GM19467 (cell line): Measurements from ENCODE around the gene CPM.
"Not testable (repeated sequence)": the region's sequence is repeated elsewhere in the genome, so short reads cannot be mapped to it uniquely, and the experiment has no call there.

Source experiments
- ATAC-seq: cut with Tn5 transposase; IDR thresholded peaks from one replicate; pipeline ENCODE4 v1.9.1; 2021; ENCODE audit warnings: mild to moderate bottlenecking, moderate library complexity; ENCODE audit not compliant: unreplicated experiment

The CPM gene

DNA sequence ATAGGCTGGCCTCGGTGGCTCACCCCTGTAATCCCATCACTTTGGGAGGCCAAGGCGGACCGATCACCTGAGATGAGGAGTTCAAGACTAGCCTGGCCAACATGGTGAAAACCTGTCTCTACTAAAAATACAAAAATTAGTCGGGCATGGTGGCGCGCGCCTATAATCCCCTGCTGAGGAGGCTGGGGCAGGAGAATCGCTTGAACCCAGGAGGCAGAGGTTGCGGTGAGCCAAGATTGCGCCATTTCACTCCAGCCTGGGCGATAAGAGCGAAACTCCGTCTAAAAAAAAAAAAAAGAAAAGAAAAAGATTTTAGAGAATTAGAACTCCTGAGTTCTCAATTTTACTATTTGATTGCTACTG is 123.0 kb downstream of the CPM start:
- not testable (repeated sequence) for ATAC-seq

DNA sequence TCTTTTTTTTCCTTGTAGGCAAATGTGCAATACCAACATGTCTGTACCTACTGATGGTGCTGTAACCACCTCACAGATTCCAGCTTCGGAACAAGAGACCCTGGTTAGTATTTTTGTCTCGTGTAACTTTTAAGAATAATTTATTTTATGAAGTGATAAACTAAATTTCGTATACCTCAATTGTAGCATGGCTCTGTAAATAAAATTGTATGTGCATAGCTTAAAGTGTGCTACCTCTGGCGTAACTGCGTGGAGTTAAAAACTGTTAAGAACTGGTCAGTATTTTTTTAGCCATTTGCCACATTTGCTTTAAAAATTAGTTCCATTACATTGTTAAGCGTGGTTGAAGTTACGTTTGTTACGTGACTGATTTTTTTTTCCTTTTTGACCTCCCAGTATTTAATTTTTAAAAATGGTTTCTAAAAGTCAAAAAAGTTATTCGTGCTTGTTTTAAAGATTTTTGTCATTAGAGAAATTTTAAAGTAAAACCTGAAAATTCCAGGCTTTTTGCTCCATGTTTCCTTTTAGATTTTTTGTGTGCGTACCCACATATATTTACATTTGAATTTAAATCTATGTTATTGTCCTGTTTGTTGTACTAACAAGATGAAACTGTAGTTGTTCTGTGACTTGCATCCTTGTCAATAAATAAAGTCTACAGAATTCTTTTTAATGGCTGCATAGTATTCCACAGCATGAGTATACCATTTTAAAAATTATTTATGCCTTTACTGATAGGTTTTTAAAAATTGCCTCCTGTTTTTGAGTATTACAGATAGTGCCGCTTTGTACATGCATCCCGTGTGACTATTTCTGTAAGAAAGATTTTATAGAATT is 123.6 kb downstream of the CPM start:
- no peak for ATAC-seq

DNA sequence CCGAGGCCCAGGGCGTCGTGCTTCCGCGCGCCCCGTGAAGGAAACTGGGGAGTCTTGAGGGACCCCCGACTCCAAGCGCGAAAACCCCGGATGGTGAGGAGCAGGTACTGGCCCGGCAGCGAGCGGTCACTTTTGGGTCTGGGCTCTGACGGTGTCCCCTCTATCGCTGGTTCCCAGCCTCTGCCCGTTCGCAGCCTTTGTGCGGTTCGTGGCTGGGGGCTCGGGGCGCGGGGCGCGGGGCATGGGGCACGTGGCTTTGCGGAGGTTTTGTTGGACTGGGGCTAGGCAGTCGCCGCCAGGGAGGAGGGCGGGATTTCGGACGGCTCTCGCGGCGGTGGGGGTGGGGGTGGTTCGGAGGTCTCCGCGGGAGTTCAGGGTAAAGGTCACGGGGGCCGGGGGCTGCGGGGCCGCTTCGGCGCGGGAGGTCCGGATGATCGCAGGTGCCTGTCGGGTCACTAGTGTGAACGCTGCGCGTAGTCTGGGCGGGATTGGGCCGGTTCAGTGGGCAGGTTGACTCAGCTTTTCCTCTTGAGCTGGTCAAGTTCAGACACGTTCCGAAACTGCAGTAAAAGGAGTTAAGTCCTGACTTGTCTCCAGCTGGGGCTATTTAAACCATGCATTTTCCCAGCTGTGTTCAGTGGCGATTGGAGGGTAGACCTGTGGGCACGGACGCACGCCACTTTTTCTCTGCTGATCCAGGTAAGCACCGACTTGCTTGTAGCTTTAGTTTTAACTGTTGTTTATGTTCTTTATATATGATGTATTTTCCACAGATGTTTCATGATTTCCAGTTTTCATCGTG is 124.4 kb downstream of the CPM start:
- peak; percentile 53 for ATAC-seq

DNA sequence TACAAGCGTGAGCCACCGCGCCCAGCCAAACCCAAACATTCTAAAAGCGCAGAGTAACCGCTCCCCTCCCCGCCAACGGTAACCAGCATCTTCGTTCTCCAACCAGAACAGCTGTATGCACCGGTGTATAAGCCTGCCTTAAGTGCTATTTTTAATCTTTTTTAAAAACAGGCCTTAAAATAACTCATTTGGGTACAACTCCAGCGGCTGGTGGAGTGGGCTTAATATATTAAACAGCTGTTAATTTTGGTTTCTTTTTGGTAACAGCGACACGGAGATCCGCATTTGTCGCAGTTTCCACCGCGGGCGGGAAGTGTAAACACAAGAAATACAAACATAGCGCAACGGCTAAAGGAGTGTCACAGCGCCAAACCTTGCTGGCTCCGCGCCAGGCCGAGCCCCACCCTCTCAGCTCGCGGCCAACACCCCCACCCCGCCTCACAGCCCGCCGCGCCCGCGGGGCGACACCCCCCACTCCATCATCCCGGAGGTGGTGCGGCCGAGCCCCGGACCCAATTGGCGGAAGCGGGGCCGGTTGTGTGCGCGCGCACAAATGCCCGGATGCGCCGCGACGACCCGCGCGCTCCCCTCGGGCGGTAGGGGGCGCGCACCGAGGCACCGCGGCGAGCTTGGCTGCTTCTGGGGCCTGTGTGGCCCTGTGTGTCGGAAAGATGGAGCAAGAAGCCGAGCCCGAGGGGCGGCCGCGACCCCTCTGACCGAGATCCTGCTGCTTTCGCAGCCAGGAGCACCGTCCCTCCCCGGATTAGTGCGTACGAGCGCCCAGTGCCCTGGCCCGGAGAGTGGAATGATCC is 125.2 kb downstream of the CPM start, which contains the start of gene MDM2:
MDM2 (plus strand) TSS at position 602 of the 812 bp plus-strand sequence. CDS start 301 bp downstream, outside the sequence.
- peak; percentile 77 for ATAC-seq

DNA sequence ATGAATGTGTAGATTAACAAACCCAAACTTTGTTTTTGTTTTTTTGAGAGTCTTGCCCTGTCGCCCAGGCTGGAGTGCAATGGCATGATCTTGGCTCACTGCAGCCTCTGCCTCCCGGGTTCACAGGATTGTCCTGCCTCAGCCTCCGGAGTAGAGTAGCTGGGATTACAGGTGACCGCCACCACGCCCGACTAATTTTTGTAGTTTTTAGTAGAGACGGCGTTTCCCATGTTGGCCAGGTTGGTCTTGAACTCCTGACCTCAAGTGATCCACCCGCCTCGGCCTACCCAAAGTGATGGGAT is 125.7 kb downstream of the CPM start:
- ATAC-seq = not testable (repeated sequence)

DNA sequence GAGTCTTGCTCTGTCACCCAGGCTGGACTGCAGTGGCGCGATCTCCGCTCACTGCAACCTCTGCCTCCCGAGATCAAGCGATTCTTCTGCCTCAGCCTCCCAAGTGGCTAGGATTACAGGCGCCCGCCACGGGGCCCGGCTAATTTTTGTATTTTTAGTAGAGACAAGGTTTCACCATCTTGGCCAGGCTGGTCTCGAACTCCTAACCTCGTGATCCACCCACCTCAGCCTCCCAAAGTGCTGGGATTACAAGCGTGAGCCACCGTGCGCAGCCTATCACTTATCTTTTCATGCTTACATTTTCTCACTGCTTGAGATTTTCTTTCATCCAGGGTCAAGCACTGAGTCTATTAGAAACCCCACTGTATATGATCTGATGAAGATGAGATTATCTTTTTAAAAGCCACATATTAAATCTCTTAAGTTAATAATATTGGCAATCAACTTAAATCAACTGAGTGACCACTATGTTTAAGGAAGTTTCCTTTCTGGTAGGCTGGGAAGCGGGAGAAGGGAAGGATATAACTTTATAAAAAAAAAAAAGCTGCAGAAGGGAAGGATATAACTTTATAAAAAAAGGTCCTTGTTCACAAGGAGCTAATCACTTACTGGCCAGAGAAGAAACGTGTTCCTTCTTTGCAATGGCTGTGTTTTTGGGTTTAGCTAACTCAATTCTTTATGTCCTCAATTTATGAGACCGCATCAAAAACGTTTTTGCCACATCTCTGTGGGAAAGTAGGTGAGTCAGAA is 126.3 kb downstream of the CPM start:
- no peak for ATAC-seq

DNA sequence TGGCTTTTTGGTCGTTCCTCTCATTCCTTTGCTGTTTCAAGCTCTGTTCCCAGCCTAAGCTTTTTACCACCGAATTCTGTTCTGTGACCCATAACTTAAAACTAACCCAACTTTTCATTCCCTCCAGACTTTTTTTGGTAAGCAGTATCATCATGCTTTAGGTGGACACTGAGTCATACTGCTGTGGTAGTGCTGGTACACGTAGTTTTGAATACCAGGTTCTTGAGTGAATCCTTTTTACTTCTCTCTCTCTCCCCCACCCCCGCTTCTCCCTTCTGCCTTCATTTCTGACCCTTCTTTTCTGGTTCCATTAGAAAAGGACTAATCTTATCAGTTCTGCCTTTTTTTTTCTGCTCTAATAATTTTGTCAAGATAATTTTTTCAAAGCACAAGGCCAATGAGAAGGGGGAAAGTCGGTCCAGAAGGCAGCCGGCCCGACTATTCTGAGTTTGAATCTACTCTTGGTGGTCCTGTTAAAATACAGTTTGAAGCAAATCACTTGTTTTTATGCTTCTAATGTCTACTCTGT is 127.3 kb downstream of the CPM start:
- no peak for ATAC-seq

DNA sequence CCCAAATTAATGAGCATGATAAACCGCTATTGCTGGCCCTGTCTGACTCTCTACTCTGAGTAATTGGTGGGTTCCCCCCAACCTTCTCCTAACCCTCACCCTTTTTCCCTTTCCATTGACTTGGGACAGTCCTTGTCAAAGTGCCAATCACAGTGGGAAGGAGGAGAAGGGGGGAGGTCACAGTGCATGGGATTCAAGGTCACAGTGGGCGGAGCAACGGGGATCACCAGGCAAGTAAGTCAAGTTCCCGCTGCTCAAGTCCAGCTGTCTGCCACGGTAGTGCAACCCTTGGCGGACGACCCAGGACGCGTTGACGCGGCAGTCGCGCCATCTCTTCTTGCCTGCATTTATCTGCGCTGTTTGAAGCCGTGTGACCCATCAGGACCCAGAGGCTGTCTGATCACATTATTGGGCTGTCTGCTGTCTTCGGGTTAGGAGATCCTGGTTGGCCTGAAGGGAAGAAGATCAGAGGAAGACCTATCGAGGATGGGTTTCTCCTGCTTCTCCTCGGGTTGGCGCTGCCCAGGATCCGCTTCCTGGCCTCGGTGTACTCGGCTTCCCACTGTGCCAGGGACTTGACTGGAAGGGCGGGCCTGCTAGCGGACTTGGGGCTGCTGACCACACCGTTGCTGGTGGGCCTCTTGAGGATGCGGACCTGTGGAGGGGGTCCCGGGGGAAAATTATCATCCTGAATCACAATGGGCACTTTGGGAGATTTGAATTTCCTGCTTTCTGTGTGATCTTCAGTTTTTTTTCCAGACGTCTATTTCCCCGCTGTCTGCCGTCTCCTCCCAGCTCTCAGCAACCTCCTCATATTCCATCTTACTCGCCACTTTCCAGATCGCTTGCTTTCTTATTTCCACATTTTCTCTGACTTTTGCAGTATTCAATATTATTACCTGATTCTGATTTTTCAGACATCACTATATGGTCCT is 128.0 kb downstream of the CPM start:
- ATAC-seq = no peak

DNA sequence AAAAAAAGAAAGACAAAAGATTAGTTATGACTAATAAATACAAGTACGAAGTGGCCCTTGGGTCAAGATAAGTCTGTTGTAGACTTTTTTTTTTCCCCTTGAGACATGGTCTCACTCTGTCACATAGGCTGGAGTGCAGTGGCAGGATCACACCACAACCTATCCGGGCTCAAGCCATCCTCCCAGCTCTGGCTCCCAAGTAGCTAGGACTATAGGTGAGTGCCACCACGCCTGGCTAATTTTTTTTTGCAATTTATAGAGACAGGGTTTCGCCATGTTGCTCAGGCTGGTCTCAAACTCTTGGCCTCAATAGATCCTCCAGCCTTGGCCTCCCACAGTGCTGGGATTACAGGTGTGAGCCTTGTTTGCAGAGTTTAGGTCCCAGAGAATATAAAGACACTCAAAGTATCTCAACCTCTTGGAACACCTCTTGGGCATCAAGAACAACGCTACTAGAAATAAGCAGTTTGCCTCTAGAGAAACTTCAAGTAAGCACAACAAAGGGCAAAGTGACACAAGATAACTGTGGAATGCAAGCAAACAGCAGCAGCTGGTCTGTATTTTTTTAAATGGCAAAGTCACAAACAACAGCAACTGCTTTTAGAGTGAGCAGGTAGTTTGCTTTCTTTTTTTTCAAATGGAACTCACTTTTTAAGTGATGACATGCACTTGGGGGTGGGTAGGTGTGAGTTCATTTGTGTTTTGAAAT is 128.9 kb downstream of the CPM start:
- ATAC-seq = no peak

DNA sequence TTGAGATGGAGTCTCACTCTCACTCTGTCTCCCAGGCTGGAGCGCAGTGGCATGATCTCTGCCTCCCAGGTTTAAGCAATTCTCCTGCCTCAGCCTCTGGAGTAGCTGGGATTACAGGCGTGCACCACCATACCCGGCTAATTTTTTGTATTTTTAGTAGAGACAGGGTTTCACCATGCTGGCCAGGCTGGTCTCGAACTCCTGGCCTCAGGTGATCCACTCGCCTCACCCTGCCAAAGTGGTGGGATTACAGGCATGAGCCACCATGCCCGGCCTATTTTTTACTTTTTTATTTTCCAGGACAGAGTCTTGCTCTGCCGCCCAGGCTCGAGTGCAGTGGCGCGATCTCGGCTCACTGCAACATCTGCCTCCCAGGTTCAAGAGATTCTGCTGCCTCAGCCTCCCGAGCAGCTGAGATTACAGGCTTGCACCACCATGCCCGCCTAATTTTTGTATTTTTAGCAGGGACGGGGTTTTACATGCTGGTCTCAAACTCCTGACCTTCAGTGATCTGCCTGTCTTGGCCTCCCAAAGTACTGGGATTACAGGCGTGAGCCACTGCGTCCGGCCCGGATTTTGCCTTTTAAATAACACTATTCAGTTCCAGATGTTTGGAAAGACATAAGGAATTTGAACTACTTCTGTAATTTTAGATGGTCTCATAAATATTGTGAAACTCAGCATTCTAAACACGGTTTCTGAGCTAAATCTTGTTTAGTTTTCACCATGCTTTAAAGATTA is 129.9 kb downstream of the CPM start:
- ATAC-seq = not testable (repeated sequence)

DNA sequence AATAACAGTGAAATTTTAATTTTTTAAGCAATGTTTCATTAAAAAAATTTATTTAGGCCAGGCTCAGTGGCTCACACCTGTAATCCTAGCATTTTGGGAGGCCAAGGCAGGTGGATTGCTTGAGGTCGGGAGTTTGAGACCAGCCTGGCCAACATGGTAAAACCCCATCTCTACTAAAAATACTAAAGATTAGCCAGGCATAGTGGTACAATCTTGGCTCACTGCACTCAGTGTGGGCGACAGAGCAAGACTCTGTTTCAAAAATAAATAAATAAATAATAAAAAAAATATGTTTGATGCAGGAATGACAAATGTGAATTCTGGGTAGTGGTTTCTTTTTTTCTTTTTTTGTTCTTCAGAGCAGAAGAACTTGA is 130.6 kb downstream of the CPM start:
- not testable (repeated sequence) for ATAC-seq
